GM18507 (cell line): Measurements from ENCODE around the gene FBXO28.

Experiments
- DNase-seq: peaks from one replicate; pipeline ENCODE4 v3.0.0; 2011; ENCODE audit warnings: low read depth; ENCODE audit not compliant: insufficient read length; ENCODE audit errors: extremely low spot score
- FAIRE-seq: peaks from 2 replicates; lab custom pipeline; 2011; peaks lifted over from hg19 to GRCh38; lab: Jason Lieb, UNC

Gene FBXO28

GRCh38 chr1:224092601-224093000 lies 21.3 kb upstream of the FBXO28 start:
- DNase-seq (no peak), FAIRE-seq (no peak)

GRCh38 chr1:224095339-224095738 lies 18.6 kb upstream of the FBXO28 start:
- no peak for FAIRE-seq
- no peak for DNase-seq

GRCh38 chr1:224095867-224096266 lies 18.0 kb upstream of the FBXO28 start:
- no peak for FAIRE-seq
- DNase-seq = no peak

GRCh38 chr1:224096773-224097172 lies 17.1 kb upstream of the FBXO28 start:
- FAIRE-seq (no peak), DNase-seq (no peak)

- no peak for DNase-seq
- FAIRE-seq = no peak
Measured at GRCh38 chr1:224098007-224098406, 15.9 kb upstream of the FBXO28 start.

- DNase-seq = peak; percentile 40
- FAIRE-seq = peak; percentile 67
Measured at GRCh38 chr1:224106568-224107281, 7.2 kb upstream of the FBXO28 start.

GRCh38 chr1:224107282-224107625 lies 6.7 kb upstream of the FBXO28 start:
- FAIRE-seq (no peak), DNase-seq (no peak)

GRCh38 chr1:224108991-224109390 lies 4.9 kb upstream of the FBXO28 start:
- FAIRE-seq (no peak), DNase-seq (no peak)

GRCh38 chr1:224109981-224110380 lies 3.9 kb upstream of the FBXO28 start:
- no peak for DNase-seq
- FAIRE-seq = no peak

GRCh38 chr1:224113005-224113404 lies 906 bp upstream of the FBXO28 start:
- no peak for FAIRE-seq
- DNase-seq = no peak

- DNase-seq = no peak
- FAIRE-seq = no peak
Measured at GRCh38 chr1:224113545-224113917, 380 bp upstream of the FBXO28 start.

GRCh38 chr1:224114787-224115175 lies 870 bp downstream of the FBXO28 start:
- DNase-seq (no peak), FAIRE-seq (no peak)

GRCh38 chr1:224116131-224116530 lies 2.2 kb downstream of the FBXO28 start:
- DNase-seq = no peak
- peak; percentile 91 for FAIRE-seq

- DNase-seq = no peak
- no peak for FAIRE-seq
Measured at GRCh38 chr1:224118688-224119087, 4.8 kb downstream of the FBXO28 start.

- FAIRE-seq = no peak
- no peak for DNase-seq
Measured at GRCh38 chr1:224123136-224123535, 9.2 kb downstream of the FBXO28 start.

GRCh38 chr1:224124220-224124619 lies 10.3 kb downstream of the FBXO28 start:
- FAIRE-seq = no peak
- no peak for DNase-seq

GRCh38 chr1:224127925-224128819 lies 14.3 kb downstream of the FBXO28 start:
- DNase-seq (no peak), FAIRE-seq (no peak)

GRCh38 chr1:224131253-224131652 lies 17.3 kb downstream of the FBXO28 start:
- DNase-seq = no peak
- FAIRE-seq = no peak

GRCh38 chr1:224132901-224133300 lies 19.0 kb downstream of the FBXO28 start:
- no peak for DNase-seq
- no peak for FAIRE-seq

- DNase-seq (no peak), FAIRE-seq (no peak)
Measured at GRCh38 chr1:224133741-224134299, 19.9 kb downstream of the FBXO28 start.

- no peak for DNase-seq
- FAIRE-seq = no peak
Measured at GRCh38 chr1:224137518-224137917, 23.6 kb downstream of the FBXO28 start.
